IPS-NIHi11 (cell line): ENCODE data around the gene SMIM5.
"Not testable (repeated sequence)": the region's sequence is repeated elsewhere in the genome, so short reads cannot be mapped to it uniquely, and the experiment has no call there.

Source experiments
- DNase-seq: peaks from one replicate; pipeline ENCODE4 v3.0.0; 2012; ENCODE audit warnings: mixed read lengths, low spot score

The SMIM5 gene

DNA sequence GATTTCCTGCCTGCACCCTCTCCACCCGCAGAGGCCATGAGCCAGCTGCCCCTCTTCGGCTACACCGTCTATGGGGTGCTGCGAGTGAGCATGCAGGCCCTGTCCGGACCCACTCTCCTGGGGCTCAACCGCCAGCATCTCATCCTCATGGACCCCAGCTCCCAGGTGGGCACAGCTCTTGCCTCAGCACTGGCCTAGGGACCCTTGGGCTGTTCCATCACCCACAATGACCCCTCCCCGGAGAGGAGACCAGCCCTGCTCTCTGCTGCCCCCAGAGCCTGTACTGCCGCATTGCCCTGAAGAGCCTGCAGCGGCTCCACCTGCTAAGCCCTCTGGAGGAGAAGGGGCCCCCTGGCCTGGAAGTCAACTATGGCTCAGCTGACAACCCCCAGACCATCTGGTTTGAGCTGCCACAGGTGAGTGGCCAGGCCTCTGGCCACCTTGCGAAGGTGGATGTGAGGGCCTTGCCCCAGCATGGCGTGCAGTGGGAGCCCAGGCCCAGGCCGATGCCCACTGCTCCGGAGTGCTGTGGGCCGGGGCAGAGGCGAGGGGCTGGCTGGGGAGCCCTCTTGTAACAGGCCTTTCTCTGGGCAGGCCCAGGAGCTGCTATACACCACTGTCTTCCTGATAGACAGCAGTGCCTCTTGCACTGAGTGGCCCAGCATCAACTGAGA lies 7.3 kb upstream of the SMIM5 start:
- DNase-seq, result peak; percentile 91

DNA sequence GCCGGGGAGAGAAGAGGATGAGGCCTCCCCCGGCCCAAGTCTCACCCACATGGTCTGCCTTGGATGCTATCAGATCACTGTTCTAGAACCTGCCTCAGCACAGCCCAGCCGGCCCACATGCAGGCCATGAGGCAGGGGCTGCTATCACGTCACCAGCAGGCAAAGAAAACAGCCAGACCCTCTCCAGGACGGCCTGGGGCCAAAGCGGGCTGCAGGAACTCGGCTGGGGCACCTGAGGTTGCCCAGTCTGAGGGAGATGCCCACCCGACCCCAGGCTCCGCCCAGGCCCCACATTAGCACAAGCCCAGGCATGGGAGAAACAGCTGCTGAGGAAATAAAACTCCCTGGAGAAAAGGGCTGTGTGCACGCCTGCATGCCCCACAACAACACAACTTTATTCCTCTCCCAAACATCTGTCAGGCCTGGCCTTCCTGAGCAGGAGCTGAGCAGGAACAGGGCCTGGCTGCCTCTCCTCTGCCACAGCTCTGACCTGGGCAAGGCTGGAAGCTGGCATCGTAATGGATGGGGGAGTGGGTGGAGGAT lies 6.7 kb upstream of the SMIM5 start:
- no peak for DNase-seq

DNA sequence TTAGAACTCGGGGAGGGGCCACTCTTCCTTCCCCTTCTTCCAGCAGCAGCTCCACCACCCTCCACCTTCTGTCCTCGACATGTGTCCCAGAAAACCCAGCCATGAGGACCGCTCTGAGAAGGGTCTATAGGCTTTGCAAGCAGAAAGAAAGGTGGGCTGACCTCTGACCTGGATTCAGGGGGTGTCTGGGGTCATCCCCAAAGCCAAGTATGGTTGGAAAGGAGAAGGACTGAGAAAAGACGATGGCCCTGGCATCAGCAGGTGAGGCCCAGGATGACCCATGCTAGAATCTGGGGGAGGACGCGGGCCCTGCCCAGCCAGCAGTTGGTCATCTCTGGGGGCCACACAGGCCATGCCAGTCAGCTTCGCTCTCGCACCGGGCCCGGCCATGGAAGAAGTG lies 6.1 kb upstream of the SMIM5 start:
- no peak for DNase-seq

DNA sequence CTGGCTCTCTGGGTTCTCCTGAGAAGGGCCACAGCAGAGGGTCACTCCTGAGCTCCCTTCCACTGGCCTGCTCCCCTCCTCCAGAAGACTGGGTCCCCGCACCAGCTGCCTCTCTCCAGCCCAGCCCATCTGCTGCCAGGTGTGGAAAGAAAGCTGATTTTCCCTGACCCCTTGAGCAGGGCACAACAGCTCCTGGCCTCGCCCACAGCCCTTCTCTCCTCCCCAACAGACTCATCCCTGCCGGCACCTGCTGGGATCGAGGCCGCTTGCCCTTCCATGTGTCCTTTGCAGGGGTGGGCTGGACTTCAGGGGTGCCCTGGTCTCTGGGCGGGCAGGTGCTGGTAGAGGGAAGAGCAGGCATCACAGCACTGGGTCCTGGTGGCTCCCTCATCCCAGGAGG lies 4.8 kb upstream of the SMIM5 start:
- no peak for DNase-seq

GRCh38 chr17:75629157-75629556 lies 4.1 kb upstream of the SMIM5 start:
- DNase-seq, result no peak

DNA sequence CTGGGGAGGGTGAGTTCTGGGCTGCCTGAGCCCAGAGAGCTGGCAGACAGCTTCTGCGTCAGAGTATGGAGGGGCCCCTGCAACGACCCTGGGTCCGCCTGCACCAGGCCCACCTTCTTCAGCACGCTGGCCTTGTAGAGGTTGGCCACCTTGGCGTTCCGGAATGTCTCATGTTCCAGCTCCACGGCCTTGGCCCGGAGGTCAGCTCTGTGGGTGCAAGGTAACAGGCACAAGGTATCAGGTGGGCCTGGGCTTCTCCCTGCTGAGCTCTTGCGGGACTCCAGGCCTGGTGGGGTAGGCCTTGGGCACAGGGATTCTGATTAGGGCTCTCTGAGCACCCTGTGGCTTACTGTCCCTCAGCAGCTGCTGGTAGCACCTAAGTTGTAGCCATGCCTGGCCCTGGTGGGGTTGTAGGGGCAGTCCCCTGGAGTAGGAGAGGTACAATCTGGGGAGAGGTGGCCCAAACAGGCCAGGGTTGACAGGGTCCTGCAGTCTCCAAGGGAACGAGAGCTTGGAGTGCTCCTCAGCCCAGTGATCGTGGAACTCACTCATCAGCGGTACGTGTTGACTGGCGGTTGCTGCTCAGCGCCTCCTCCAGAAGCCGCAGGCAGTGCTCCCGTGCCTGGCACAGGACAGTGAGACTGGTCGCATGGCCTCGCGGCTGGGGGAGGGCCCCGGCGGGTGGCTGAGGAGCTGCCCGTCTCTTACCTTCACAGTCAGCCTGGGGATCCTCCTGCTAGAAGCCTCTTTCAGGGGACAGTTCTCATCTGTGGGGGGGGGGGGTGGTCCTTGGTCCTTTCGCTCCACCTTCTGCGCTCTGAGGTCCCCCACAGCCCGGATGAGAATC lies 2.9 kb upstream of the SMIM5 start:
- DNase-seq, result no peak

- no peak for DNase-seq
Measured at GRCh38 chr17:75631353-75631752, 1.9 kb upstream of the SMIM5 start.

GRCh38 chr17:75632428-75632827 lies 806 bp upstream of the SMIM5 start:
- DNase-seq, result no peak

DNA sequence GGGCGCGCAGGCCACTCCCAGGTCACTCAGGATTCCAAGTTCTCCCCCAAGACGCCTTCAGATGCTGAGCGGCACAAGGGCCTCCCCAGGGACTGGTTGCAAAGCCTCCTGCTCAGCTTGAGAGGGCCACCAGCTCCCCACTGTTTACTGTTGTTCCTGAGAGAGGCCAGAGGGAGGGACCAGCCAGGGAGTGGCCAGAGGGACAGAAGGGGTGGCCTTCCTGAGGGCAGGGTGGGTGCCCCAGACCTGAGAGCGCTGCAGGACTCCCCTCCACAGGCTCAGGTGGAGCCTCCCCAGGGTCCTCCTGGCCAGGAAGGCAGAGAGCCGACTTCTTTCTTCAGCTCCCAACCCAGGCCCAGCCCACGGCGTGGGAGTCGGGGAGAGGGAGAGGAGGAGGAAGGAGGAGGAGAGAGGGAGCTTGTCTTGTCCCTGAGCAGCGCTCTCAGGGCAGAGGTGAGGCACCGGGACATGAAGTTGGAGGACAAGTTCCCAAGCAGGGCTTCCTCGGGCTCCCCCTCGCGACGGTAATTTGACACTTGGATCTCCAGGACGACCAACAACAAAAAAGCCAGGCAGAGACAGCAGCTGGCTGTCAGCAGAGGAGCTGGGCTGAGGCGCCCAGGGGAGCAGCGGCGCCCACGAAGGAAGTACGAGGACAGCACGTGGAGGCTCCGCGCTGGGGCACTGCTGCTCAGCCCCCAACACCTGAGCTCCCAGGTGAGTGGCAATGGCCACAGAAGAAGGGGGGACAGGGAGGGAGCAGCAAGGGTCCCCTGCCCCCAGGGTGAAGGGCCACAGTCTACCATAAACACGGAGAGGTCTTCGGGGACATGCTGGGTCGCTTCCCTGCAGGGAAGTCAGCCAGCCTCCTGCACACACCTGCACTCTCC lies 497 bp downstream of the SMIM5 start:
- DNase-seq, result peak; percentile 98

GRCh38 chr17:75634376-75634740 lies 1.1 kb downstream of the SMIM5 start:
- no peak for DNase-seq

- DNase-seq, result no peak
Measured at GRCh38 chr17:75634754-75635609, 1.7 kb downstream of the SMIM5 start.

GRCh38 chr17:75635610-75636202 lies 2.5 kb downstream of the SMIM5 start:
- no peak for DNase-seq

- no peak for DNase-seq
Measured at GRCh38 chr17:75636381-75637142, 3.3 kb downstream of the SMIM5 start.

- no peak for DNase-seq
Measured at GRCh38 chr17:75637143-75637538, 3.9 kb downstream of the SMIM5 start.

GRCh38 chr17:75637551-75637950 lies 4.3 kb downstream of the SMIM5 start:
- no peak for DNase-seq

DNA sequence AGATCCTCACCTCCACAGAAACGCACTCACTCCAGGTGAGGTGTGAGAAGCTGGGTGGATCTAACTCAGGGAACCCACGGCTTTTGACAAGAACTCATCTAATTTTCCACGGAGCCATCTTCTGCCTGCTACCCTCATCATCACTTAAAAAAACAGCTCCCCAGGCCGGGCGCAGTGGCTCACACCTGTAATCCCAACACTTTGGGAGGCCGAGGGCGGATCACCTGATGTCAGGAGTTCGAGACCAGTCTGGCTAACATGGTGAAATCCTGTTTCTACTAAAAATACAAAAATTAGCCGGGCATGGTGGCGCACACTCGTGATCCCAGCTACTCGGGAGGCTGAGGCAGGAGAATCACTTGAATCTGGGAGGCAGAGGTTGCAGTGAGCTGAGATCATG lies 4.8 kb downstream of the SMIM5 start:
- not testable (repeated sequence) for DNase-seq

DNA sequence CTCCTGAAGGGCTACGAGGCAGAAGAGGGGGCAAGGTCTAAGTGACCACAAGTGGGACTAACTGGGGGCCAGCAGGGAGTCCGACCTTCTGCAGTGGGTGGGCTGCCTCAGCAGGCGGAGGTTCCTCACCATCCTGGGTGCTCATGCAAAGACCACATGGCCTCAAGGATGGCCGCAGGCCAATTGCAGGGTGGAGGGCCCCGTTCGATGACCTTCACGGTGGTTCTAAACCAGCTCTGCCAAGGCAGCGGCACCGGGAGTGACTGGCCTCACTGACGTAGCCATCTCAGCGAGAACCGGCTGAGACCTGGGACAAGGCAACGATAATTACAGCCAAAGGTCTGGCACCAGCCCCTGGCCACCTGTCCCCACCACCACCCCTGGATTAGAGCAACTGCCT lies 5.7 kb downstream of the SMIM5 start:
- DNase-seq, result no peak

GRCh38 chr17:75639327-75639726 lies 6.1 kb downstream of the SMIM5 start:
- no peak for DNase-seq

- DNase-seq, result no peak
Measured at GRCh38 chr17:75639771-75640555, 6.7 kb downstream of the SMIM5 start.
